ENCODE measurements around the gene ACOX1. TPM values are rescaled to one million over a fixed set of nuclear protein-coding genes. Genes with fewer than 3 reads are reported as not detected.

Gene ACOX1
- total RNA-seq, 1 experiment from 2014 or later, result 15.6 TPM

- in situ Hi-C loops (cut with HindIII; ENCODE audit: low pct_unique_long_range_greater_than_20kb, low sequenced_read_pairs), result no loop called here
- no peak for DNase-seq (ENCODE audit: low read depth)
These were observed 58.9 kb downstream of the ACOX1 start for GRCh38 chr17:75920045-75920560.

GRCh38 chr17:75919611-75920010 is 59.4 kb downstream of the ACOX1 start:
- DNase-seq (ENCODE audit: low read depth), result no peak
- in situ Hi-C loops (cut with HindIII; ENCODE audit: low pct_unique_long_range_greater_than_20kb, low sequenced_read_pairs), result no loop called here

GRCh38 chr17:75917917-75918445 is 61.0 kb downstream of the ACOX1 start:
- DNase-seq (ENCODE audit: low read depth), result no peak
- in situ Hi-C loops (cut with HindIII; ENCODE audit: low pct_unique_long_range_greater_than_20kb, low sequenced_read_pairs), result no loop called here

- DNase-seq (ENCODE audit: low read depth), result no peak
- in situ Hi-C loops (cut with HindIII; ENCODE audit: low pct_unique_long_range_greater_than_20kb, low sequenced_read_pairs), result no loop called here
These were observed 61.6 kb downstream of the ACOX1 start for GRCh38 chr17:75917141-75917916.

GRCh38 chr17:75915268-75915667 is 63.7 kb downstream of the ACOX1 start:
- in situ Hi-C loops (cut with HindIII; ENCODE audit: low pct_unique_long_range_greater_than_20kb, low sequenced_read_pairs), result no loop called here
- no peak for DNase-seq (ENCODE audit: low read depth)

GRCh38 chr17:75914643-75915267 is 64.2 kb downstream of the ACOX1 start:
- DNase-seq (ENCODE audit: low read depth), result no peak
- in situ Hi-C loops (cut with HindIII; ENCODE audit: low pct_unique_long_range_greater_than_20kb, low sequenced_read_pairs), result no loop called here

- in situ Hi-C loops (cut with HindIII; ENCODE audit: low pct_unique_long_range_greater_than_20kb, low sequenced_read_pairs), result no loop called here
- DNase-seq (ENCODE audit: low read depth), result no peak
These were observed 65.3 kb downstream of the ACOX1 start for GRCh38 chr17:75913537-75914210.

GRCh38 chr17:75910699-75911098 is 68.3 kb downstream of the ACOX1 start:
- no peak for DNase-seq (ENCODE audit: low read depth)
- in situ Hi-C loops (cut with HindIII; ENCODE audit: low pct_unique_long_range_greater_than_20kb, low sequenced_read_pairs), result no loop called here

GRCh38 chr17:75909812-75910274 is 69.1 kb downstream of the ACOX1 start:
- no peak for DNase-seq (ENCODE audit: low read depth)
- in situ Hi-C loops (cut with HindIII; ENCODE audit: low pct_unique_long_range_greater_than_20kb, low sequenced_read_pairs), result no loop called here

GRCh38 chr17:75909051-75909811 is 69.7 kb downstream of the ACOX1 start:
- in situ Hi-C loops (cut with HindIII; ENCODE audit: low pct_unique_long_range_greater_than_20kb, low sequenced_read_pairs), result no loop called here
- no peak for DNase-seq (ENCODE audit: low read depth)

GRCh38 chr17:75908201-75908600 is 70.8 kb downstream of the ACOX1 start:
- in situ Hi-C loops (cut with HindIII; ENCODE audit: low pct_unique_long_range_greater_than_20kb, low sequenced_read_pairs), result no loop called here
- DNase-seq (ENCODE audit: low read depth), result peak; percentile 39

GRCh38 chr17:75906143-75906884 is 72.7 kb downstream of the ACOX1 start:
- DNase-seq (ENCODE audit: low read depth), result no peak
- in situ Hi-C loops (cut with HindIII; ENCODE audit: low pct_unique_long_range_greater_than_20kb, low sequenced_read_pairs), result no loop called here

GRCh38 chr17:75904749-75905521 is 74.0 kb downstream of the ACOX1 start, which contains the start of gene MRPL38:
MRPL38 (minus strand) TSS chr17:75904884; CDS start chr17:75904875, 9 bp downstream.
- DNase-seq (ENCODE audit: low read depth), result peak; percentile 98
- in situ Hi-C loops (cut with HindIII; ENCODE audit: low pct_unique_long_range_greater_than_20kb, low sequenced_read_pairs), result no loop called here

GRCh38 chr17:75902406-75902805 is 76.6 kb downstream of the ACOX1 start:
- peak; percentile 76 for DNase-seq (ENCODE audit: low read depth)
- in situ Hi-C loops (cut with HindIII; ENCODE audit: low pct_unique_long_range_greater_than_20kb, low sequenced_read_pairs), result no loop called here

- in situ Hi-C loops (cut with HindIII; ENCODE audit: low pct_unique_long_range_greater_than_20kb, low sequenced_read_pairs), result no loop called here
- DNase-seq (ENCODE audit: low read depth), result no peak
These were observed 77.2 kb downstream of the ACOX1 start for GRCh38 chr17:75901727-75902126.

- in situ Hi-C loops (cut with HindIII; ENCODE audit: low pct_unique_long_range_greater_than_20kb, low sequenced_read_pairs), result no loop called here
- DNase-seq (ENCODE audit: low read depth), result no peak
These were observed 78.1 kb downstream of the ACOX1 start for GRCh38 chr17:75900691-75901533.

Data from Caki2 (cell line).